T-cell (primary cell): Measurements from ENCODE around the gene ANKRD37. TPM values are rescaled to one million over a fixed set of nuclear protein-coding genes. Genes with fewer than 3 reads are reported as not detected.

Source experiments
- ATAC-seq, 4 experiments: fragments of 200-7000 bp in 3 of 4; fragments of 150-1000 bp in 1 of 4; cut with Tn5 transposase; replicated peaks in 1 of 4; 1 replicate in 3 of 4; 2 replicates in 1 of 4; pipeline ENCODE4 v1.10.0; 2021; ENCODE audit warnings: moderate library complexity in 3 of 4, mild to moderate bottlenecking in 2 of 4, moderate number of reproducible peaks in 1 of 4
- CTCF ChIA-PET, 2 donors: fragments of 300-600 bp; sonication (Branson Sonifier 250); formaldehyde crosslinking; loops; one replicate each; lab custom pipeline; 2022; ENCODE audit warnings: antibody characterized with exemption in 2 of 2; lab: Charles Lee
- POLR2A ChIA-PET, 2 donors: fragments of 300-600 bp; sonication (Branson Sonifier 250); formaldehyde crosslinking; loops; one replicate each; lab custom pipeline; 2022; ENCODE audit warnings: antibody characterized with exemption in 2 of 2; lab: Charles Lee
- DNase-seq, 35 experiments: peaks; one replicate each; pipeline versions ENCODE4 v3.0.0 to v3.0.0-alpha.2; 2013 to 2023
- H3K27ac ChIP-seq: one replicate; pipeline ENCODE4 v1.5.1; 2013; ENCODE audit warnings: low read length
- H3K27me3 ChIP-seq, 2 experiments: replicated peaks in 1 of 2; 1 replicate in 1 of 2; 2 replicates in 1 of 2; pipeline versions ENCODE4 v1.6.1 to v1.7.0; 2013; ENCODE audit warnings: low read length in 1 of 2, mixed read lengths in 1 of 2; ENCODE audit not compliant: control insufficient read depth in 2 of 2, insufficient read depth in 2 of 2; ENCODE audit errors: extremely low read depth in 1 of 2
- H3K36me3 ChIP-seq, 2 donors: 1 replicate in 1 of 2; 2 replicates in 1 of 2; pipeline versions ENCODE4 v1.6.1 to v1.7.0; 2013; ENCODE audit warnings: low read length in 1 of 2; ENCODE audit not compliant: control insufficient read depth in 2 of 2, insufficient read depth in 1 of 2; ENCODE audit errors: extremely low read depth in 1 of 2
- H3K4me1 ChIP-seq, 2 experiments: 1 replicate in 1 of 2; 2 replicates in 1 of 2; pipeline versions ENCODE4 v1.6.1 to v1.7.0; 2013; ENCODE audit warnings: low read length in 2 of 2, mixed read lengths in 1 of 2; ENCODE audit not compliant: insufficient read depth in 2 of 2, control insufficient read depth in 1 of 2; ENCODE audit errors: extremely low read depth in 1 of 2
- H3K4me3 ChIP-seq, 2 donors: 1 replicate in 1 of 2; 2 replicates in 1 of 2; pipeline versions ENCODE4 v1.5.1 to v1.7.0; 2013; ENCODE audit warnings: mild to moderate bottlenecking in 2 of 2, low read length in 1 of 2, moderate library complexity in 1 of 2; ENCODE audit not compliant: control insufficient read depth in 1 of 2; ENCODE audit errors: extremely low read depth in 1 of 2
- H3K9me3 ChIP-seq: 2 replicates; pipeline ENCODE4 v1.7.0; 2013
- H3K27ac Mint-ChIP-seq, 2 donors: one replicate each; pipeline ENCODE4 v1.8.0; 2020 to 2021; ENCODE audit warnings: mild to moderate bottlenecking in 2 of 2, mixed read lengths in 2 of 2
- H3K27me3 Mint-ChIP-seq, 2 donors: one replicate each; pipeline ENCODE4 v1.8.0; 2021 to 2022; ENCODE audit warnings: mixed read lengths in 2 of 2
- H3K36me3 Mint-ChIP-seq: one replicate; pipeline ENCODE4 v1.8.0; 2021; ENCODE audit warnings: mixed read lengths
- H3K4me1 Mint-ChIP-seq, 3 donors: one replicate each; pipeline ENCODE4 v1.8.0; 2020 to 2022; ENCODE audit warnings: mixed read lengths in 3 of 3, mild to moderate bottlenecking in 1 of 3
- H3K4me3 Mint-ChIP-seq, 3 donors: one replicate each; pipeline ENCODE4 v1.8.0; 2020 to 2022; ENCODE audit warnings: mild to moderate bottlenecking in 3 of 3, mixed read lengths in 3 of 3, moderate library complexity in 3 of 3
- H3K9me3 Mint-ChIP-seq, 3 donors: one replicate each; pipeline ENCODE4 v1.8.0; 2020 to 2022; ENCODE audit warnings: mixed read lengths in 3 of 3
- WGBS: methylation state at CpG from one replicate; pipeline ENCODE4 v1.1.5; 2013; ENCODE audit warnings: missing lambda C conversion rate; ENCODE audit not compliant: insufficient coverage; 5-methylcytosine and 5-hydroxymethylcytosine counted together
- total RNA-seq, 35 experiments: library from RNA in 6 of 35; stranded (reverse) in 6 of 35; fragments of 120-200 nt in 1 of 35; gene quantifications; one replicate each; pipeline versions ENCODE4 v1.2.1 to v1.2.4 and lab custom pipeline; 2013 to 2026

ANKRD37 gene
- total RNA-seq, 5 donors from 2014 or later (not counting 1 experiment from before 2014, with no cell fraction given) = 5.5 to 16.0 (median 7.9) TPM

DNA sequence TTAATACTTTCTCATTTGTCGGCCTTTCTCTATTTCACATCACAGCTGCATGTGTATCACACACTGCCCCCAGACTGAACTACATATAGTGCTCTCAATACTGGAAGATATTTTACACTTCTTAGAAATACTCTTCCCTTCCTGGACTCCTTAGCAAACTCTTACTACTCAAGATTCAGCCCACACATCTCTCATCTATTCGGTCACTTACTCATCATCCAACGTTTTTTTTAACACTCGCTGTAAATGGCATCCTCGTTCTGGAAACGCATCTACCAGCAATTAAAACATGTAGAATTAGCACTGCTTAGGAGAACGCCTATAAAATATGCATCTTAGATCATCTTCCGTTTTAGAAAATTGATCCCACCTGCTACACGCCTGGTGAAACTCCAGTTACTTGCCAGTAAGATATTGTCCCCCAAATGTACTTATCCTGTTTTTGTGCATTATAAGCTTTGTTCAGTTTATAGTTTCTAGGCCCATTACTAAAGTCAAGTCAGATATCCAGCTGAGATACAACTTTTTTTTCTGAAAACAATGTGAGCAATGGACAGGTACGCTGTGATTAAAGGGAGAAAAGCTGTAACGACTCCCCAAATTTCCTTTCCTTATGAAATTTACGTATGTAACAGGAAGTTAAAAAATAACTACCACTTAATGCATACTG, 1.9 kb upstream of the ANKRD37 start:
- ATAC-seq (no peak), DNase-seq (peak in 1 of 35 experiments; percentile 30)
- Histone ChIP-seq H3K27me3 (no peaks in the 10 kb centered on the region), H3K4me1 (peaks cover 4 to 7% of the 10 kb centered on the region in 2 experiments), H3K4me3 (peak overlapping the region in 1 of 2 donors; percentile 98), H3K27ac (peak overlapping the region; percentile 96), H3K36me3 (peaks cover 0 to 3% of the 10 kb centered on the region in 2 donors), H3K9me3 (no peaks in the 10 kb centered on the region)
- Mint-ChIP-seq H3K9me3 (no peaks in the 10 kb centered on the region), H3K4me1 (peaks cover 21 to 31% (median 26%) of the 10 kb centered on the region in 3 donors), H3K36me3 (peaks cover 9% of the 10 kb centered on the region), H3K4me3 (peak overlapping the region; percentile 90 to 95 (median 94)), H3K27me3 (no peaks in the 10 kb centered on the region), H3K27ac (peak overlapping the region; percentile 51 to 53)
- POLR2A ChIA-PET = interaction anchor here (0.6 to 4.9 kb wide), 4 partner anchors 28 to 185 kb away, joined by 3 to 51 read pairs (median 4); partner anchors contain the start of genes SNX25 (in 1 of the 2) and UFSP2 (in 1 of the 2)
- 18% methylated on average over 5 of the region's 12 CpGs for WGBS
- CTCF ChIA-PET = interaction anchor here (0.6 to 2.7 kb wide), 7 partner anchors 30 to 653 kb away, joined by 3 to 16 read pairs (median 3); partner anchors contain the start of gene UFSP2 (in 1 of the 2)

DNA sequence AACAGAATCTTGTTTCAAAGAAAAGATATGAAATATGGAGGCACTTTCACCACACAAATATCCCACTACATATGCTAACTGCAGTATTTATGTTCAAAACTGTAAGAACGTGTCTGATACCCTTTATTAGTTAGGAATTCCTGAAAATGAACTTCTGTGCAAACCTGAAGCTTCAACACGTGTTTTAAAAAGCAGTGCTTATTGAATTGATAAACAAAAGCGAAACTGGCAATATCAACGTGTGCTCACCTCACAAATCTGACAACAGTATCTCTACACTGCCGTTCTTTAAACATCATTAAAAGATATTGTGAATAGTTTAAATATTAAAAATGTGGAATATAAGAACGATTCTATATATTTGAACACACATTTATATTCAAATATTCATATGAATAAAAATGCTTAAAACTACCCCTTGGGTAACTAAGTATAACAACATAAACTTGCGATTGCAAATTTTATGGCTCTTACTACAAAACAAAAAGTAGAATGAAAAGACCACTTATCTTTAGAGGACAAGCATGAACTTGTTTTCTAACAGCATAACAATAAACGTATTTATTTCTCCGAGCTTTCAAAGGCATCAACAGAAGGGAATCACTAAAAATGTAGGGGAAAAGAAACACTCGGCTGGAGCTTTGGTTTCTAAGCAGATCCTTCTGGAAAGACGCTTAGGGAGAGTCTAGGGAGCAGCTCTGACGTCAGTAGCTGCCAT, 1.2 kb upstream of the ANKRD37 start, which contains the start of gene LRP2BP:
Gene LRP2BP, minus strand, starts transcription at position 687 of the 718 bp plus-strand sequence. CDS start 17,738 bp downstream, outside the sequence.
- H3K4me3 ChIP-seq = peak within 1 kb of the TSS; percentile 87 to 98
- peaks cover 15% of the 10 kb centered on the region for H3K36me3 Mint-ChIP-seq
- no peaks in the 10 kb centered on the region for H3K9me3 ChIP-seq
- CTCF ChIA-PET = interaction anchor here (0.5 to 2.7 kb wide), 9 partner anchors 29 to 653 kb away, joined by 3 to 16 read pairs (median 4); partner anchors contain the start of gene UFSP2 (in 1 of the 2)
- H3K27ac Mint-ChIP-seq = peak within 1 kb of the TSS; percentile 94 to 96
- no peaks in the 10 kb centered on the region for H3K27me3 ChIP-seq
- peak within 1 kb of the TSS; percentile 96 for H3K27ac ChIP-seq
- ATAC-seq (no peak), DNase-seq (peak in 1 of 35 experiments; percentile 56)
- H3K27me3 Mint-ChIP-seq = no peaks in the 10 kb centered on the region
- peaks cover 21 to 31% (median 26%) of the 10 kb centered on the region in 3 donors for H3K4me1 Mint-ChIP-seq
- peaks cover 4 to 7% of the 10 kb centered on the region in 2 experiments for H3K4me1 ChIP-seq
- H3K9me3 Mint-ChIP-seq = no peaks in the 10 kb centered on the region
- H3K36me3 ChIP-seq = peaks cover 0 to 8% of the 10 kb centered on the region in 2 donors
- H3K4me3 Mint-ChIP-seq = peak within 1 kb of the TSS; percentile 90 to 95 (median 94)
- 0% methylated on average over 3 of the region's 12 CpGs for WGBS
- POLR2A ChIA-PET = interaction anchor here (0.5 to 4.9 kb wide), 8 partner anchors 29 to 745 kb away, joined by 3 to 51 read pairs (median 4); partner anchors contain the start of genes SNX25 (in 1 of the 2) and UFSP2 (in 1 of the 2)

DNA sequence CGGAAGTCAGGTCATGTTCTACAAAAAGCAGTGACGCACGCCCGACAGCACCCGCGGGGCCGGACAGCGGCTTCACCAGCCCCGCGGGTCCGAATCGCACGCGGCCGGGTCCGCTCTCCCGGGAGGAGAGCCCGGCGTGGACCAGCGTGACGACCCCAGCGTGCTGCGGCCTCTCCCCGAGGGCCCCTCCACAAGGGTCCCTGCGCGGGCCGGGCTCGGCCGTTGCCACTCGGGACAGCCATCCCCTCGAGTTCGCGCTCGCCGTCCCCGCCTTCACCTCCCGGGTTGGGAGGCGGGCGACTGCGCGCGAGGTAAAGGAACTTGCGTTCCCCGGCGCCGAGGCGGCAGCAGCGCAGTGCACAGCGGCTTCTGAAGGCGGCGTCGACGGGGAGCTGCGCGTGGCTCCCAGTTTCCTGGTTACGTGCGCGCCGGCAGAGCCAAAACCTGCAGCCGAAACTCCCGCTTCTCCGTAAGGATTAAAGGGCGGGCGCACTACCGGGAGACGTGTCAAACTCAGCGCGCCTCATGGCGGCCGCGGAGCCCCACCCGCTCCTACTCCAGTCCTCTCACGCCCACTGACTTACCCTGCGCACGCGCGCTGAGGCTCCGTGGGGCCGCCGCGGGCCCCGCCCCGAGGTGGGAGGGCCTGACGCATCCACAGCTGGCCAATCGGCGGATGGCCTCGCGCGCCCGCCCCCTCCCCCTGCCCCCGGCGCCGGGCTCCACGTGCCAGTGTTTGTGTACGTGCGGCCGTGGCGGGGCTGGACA, 501 bp upstream of the ANKRD37 start:
- Mint-ChIP-seq H3K4me1 (peaks cover 21 to 31% (median 26%) of the 10 kb centered on the region in 3 donors), H3K9me3 (no peaks in the 10 kb centered on the region), H3K4me3 (peak overlapping the region; percentile 90 to 95 (median 94)), H3K27me3 (no peaks in the 10 kb centered on the region), H3K27ac (peak overlapping the region; percentile 94 to 96), H3K36me3 (peaks cover 19% of the 10 kb centered on the region)
- no peaks in the 10 kb centered on the region for H3K27me3 ChIP-seq
- DNase-seq = peak; percentile 88 to 98 (median 94)
- H3K4me3 ChIP-seq = peak overlapping the region; percentile 87 to 98
- no peaks in the 10 kb centered on the region for H3K9me3 ChIP-seq
- peaks cover 0 to 14% of the 10 kb centered on the region in 2 donors for H3K36me3 ChIP-seq
- H3K27ac ChIP-seq = peak overlapping the region; percentile 96
- H3K4me1 ChIP-seq = peaks cover 4 to 7% of the 10 kb centered on the region in 2 experiments
- ATAC-seq = peak; percentile 91 to 96 (median 92)
- ChIA-PET CTCF (interaction anchor here (0.6 to 2.7 kb wide), 3 partner anchors 29 to 109 kb away, joined by 3 to 16 read pairs (median 4); partner anchors contain the start of gene UFSP2 (in 1 of the 2)), POLR2A (interaction anchor here (0.6 to 4.9 kb wide), 5 partner anchors 29 to 186 kb away, joined by 4 to 51 read pairs (median 6); partner anchors contain the start of genes SNX25 (in 1 of the 2) and UFSP2 (in 1 of the 2))
- whole genome bisulfite sequencing = under 1% methylated on average over 98 of the region's 98 CpGs

DNA sequence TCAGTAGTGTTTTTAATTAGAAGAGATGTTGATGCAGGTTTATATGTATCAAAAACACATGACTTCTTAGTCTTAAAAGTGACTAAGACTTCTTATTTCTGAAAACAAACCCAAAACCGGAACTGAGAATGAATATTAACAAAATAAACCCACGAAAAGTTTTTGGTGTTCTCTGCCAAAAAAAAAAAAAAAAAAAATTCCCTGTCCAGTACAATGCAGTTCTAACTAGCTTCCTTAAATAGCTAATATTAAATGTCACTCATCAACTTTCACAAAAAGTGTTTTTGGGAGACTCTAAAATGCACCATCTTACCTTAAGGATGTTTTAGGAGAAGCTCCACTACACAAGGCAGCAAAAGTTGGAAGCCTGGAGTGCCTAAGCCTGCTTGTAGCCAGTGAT, 2.0 kb downstream of the ANKRD37 start:
- no CpG with 5 or more reads among the region's 2 CpGs for WGBS
- Mint-ChIP-seq H3K9me3 (no peaks in the 10 kb centered on the region), H3K27ac (no peak overlapping the region), H3K4me3 (no peak overlapping the region), H3K4me1 (peaks cover 21 to 30% (median 26%) of the 10 kb centered on the region in 3 donors), H3K36me3 (peaks cover 36% of the 10 kb centered on the region), H3K27me3 (no peaks in the 10 kb centered on the region)
- H3K9me3 ChIP-seq = no peaks in the 10 kb centered on the region
- H3K27me3 ChIP-seq = no peaks in the 10 kb centered on the region
- no peak overlapping the region for H3K4me3 ChIP-seq
- no peak for DNase-seq
- H3K27ac ChIP-seq = no peak overlapping the region
- CTCF ChIA-PET = interaction anchor here in 1 of 2 donors (0.7 kb wide), 1 partner anchor 1090 kb away, joined by 6 read pairs; no protein-coding TSS in a partner anchor
- peaks cover 4 to 7% of the 10 kb centered on the region in 2 experiments for H3K4me1 ChIP-seq
- POLR2A ChIA-PET = interaction anchor here in 1 of 2 donors (0.6 to 4.9 kb wide), 2 partner anchors 26 to 192 kb away, joined by 4 to 51 read pairs; partner anchors contain the start of gene UFSP2
- H3K36me3 ChIP-seq = peaks cover 0 to 22% of the 10 kb centered on the region in 2 donors
- no peak for ATAC-seq

DNA sequence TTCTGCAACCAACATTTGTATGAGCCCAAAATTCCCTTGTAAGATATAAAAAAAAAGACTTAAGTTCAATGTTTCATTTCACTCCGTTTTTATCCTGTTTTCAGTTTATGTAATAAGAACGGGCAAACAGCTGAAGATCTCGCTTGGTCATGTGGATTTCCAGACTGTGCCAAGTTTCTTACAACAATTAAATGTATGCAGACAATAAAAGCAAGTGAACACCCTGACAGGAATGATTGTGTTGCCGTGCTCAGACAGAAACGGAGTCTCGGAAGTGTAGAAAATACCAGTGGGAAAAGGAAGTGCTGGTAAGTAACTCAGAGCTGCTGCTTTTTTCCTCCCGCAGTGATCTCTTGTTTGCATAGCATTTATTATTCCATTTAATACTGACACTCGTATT, 2.8 kb downstream of the ANKRD37 start:
- no peaks in the 10 kb centered on the region for H3K27me3 ChIP-seq
- H3K36me3 ChIP-seq = peaks cover 0 to 22% of the 10 kb centered on the region in 2 donors
- Mint-ChIP-seq H3K27me3 (no peaks in the 10 kb centered on the region), H3K36me3 (peaks cover 40% of the 10 kb centered on the region), H3K4me1 (peaks cover 18 to 24% (median 23%) of the 10 kb centered on the region in 3 donors), H3K4me3 (no peak overlapping the region), H3K9me3 (no peaks in the 10 kb centered on the region), H3K27ac (peak overlapping the region in 1 of 2 donors; percentile 49)
- no peak overlapping the region for H3K27ac ChIP-seq
- ChIA-PET CTCF (no interaction called here), POLR2A (interaction anchor here (0.5 to 4.9 kb wide), 3 partner anchors 13 to 26 kb away, joined by 3 to 51 read pairs (median 3); partner anchors contain the start of gene UFSP2 (in 1 of the 2))
- DNase-seq (no peak), ATAC-seq (no peak)
- no peaks in the 10 kb centered on the region for H3K9me3 ChIP-seq
- WGBS = 90% methylated on average over 2 of the region's 8 CpGs
- H3K4me3 ChIP-seq = no peak overlapping the region
- peaks cover 4 to 7% of the 10 kb centered on the region in 2 experiments for H3K4me1 ChIP-seq
